Osteoblast (primary cell): ENCODE measurements around the gene MYADML2. TPM values are rescaled to one million over a fixed set of nuclear protein-coding genes. Genes with fewer than 3 reads are reported as not detected.

Source experiments
- DNase-seq: peaks from one replicate; pipeline ENCODE4 v3.0.0; 2011; ENCODE audit warnings: low spot score, mixed read lengths; ENCODE audit not compliant: insufficient read length; ENCODE audit errors: missing footprints
- H2AFZ ChIP-seq: 2 replicates; pipeline ENCODE4 v1.6.0; 2011; ENCODE audit warnings: mild to moderate bottlenecking, low read length
- H3K27ac ChIP-seq: 2 replicates; pipeline ENCODE4 v1.5.1; 2011; ENCODE audit warnings: mild to moderate bottlenecking, low read depth, low read length, moderate library complexity
- H3K27me3 ChIP-seq: 2 replicates; pipeline ENCODE4 v1.6.0; 2012; ENCODE audit warnings: mild to moderate bottlenecking, control low read depth, inconsistent platforms, low read length, moderate library complexity; ENCODE audit not compliant: insufficient read depth
- H3K36me3 ChIP-seq: 2 replicates; pipeline ENCODE4 v1.5.1; 2011; ENCODE audit warnings: mild to moderate bottlenecking, low read length, control low read depth, moderate library complexity; ENCODE audit not compliant: insufficient read depth
- H3K4me1 ChIP-seq: 2 replicates; pipeline ENCODE4 v1.5.1; 2011; ENCODE audit warnings: mild to moderate bottlenecking, low read length, control low read depth, moderate library complexity; ENCODE audit not compliant: insufficient read depth
- H3K4me2 ChIP-seq: 2 replicates; pipeline ENCODE4 v1.6.0; 2011; ENCODE audit warnings: mild to moderate bottlenecking, low read length; ENCODE audit not compliant: insufficient read depth
- H3K4me3 ChIP-seq: fragments of 200-600 bp; sonication (generic); 3 replicates; pipeline ENCODE4 v1.5.1; 2012; ENCODE audit warnings: mild to moderate bottlenecking, low read length, inconsistent platforms; ENCODE audit not compliant: insufficient read depth
- H3K79me2 ChIP-seq: 2 replicates; pipeline ENCODE4 v1.6.0; 2012; ENCODE audit warnings: mild to moderate bottlenecking, low read length, control low read depth, inconsistent platforms; ENCODE audit not compliant: insufficient read depth
- H3K9me3 ChIP-seq: 2 replicates; pipeline ENCODE4 v1.5.1; 2011; ENCODE audit warnings: low read depth, low read length, control low read depth
- H4K20me1 ChIP-seq: 2 replicates; pipeline ENCODE4 v1.6.0; 2012; ENCODE audit warnings: mild to moderate bottlenecking, low read length, control low read depth; ENCODE audit not compliant: insufficient read depth
- total RNA-seq: library from RNA; depleted of rRNA; stranded (reverse); fragments of >200 nt; gene quantifications from 2 replicates; pipeline ENCODE4 v1.2.3, GENCODE V29; 2012
- TF ChIP-seq, protein P1 (sequence below): IDR thresholded peaks from 2 replicates; pipeline ENCODE4 v1.5.1; 2011; ENCODE audit warnings: mild to moderate bottlenecking, low read depth, low read length, moderate library complexity; ENCODE audit errors: extremely low read depth

The MYADML2 gene
- total RNA-seq, 1 donor: not detected

DNA sequence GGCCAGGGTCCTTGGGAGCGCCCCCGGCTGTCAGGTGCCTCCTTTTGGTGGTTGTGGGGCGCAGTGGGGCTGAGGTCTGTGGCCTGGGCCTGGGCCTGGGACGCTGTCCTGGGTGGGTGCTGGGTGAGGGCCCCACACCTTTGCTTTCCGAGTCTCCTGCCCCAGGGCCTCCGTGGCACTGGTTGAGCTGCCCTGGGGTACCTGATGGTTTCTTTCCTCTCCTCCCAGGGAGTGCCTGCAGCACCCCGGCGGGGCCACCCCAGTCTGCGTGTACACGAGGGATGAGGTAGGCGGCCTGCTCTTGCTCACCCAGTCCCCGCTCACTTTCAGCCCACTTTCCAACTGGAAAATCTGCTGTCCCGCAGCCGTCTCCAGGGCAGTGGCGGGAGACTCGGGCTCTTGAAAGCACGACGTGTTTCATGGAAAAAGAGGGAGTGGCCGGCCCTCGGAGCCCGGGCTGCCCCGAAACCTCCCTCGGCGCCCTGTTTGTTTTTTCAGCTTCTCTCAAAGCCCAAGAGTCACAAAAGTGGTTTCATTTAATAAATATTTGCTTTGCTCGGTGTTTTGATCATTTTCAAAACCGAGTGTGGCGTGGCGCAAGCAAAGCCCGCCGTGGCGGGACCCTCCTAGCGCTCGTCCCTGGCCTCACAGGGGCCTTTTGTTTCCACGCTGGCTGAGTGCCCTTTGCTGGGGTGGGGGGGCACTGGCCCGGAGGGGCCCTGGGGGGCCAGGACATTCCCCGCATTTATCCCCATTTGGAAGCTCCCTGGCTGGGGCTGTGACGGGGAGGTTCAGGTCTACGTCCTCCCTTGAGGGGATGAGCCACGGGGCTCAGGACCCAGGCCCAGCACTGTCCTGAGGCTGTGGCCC is 47.8 kb upstream of the MYADML2 start:
- no peak for DNase-seq
- no peak overlapping the region for H2AFZ ChIP-seq
- H3K4me3 ChIP-seq: no peak overlapping the region
- H3K27me3 ChIP-seq: no peaks in the 10 kb centered on the region
- TF ChIP-seq, protein P1, sequence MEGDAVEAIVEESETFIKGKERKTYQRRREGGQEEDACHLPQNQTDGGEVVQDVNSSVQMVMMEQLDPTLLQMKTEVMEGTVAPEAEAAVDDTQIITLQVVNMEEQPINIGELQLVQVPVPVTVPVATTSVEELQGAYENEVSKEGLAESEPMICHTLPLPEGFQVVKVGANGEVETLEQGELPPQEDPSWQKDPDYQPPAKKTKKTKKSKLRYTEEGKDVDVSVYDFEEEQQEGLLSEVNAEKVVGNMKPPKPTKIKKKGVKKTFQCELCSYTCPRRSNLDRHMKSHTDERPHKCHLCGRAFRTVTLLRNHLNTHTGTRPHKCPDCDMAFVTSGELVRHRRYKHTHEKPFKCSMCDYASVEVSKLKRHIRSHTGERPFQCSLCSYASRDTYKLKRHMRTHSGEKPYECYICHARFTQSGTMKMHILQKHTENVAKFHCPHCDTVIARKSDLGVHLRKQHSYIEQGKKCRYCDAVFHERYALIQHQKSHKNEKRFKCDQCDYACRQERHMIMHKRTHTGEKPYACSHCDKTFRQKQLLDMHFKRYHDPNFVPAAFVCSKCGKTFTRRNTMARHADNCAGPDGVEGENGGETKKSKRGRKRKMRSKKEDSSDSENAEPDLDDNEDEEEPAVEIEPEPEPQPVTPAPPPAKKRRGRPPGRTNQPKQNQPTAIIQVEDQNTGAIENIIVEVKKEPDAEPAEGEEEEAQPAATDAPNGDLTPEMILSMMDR: no peak
- H3K9me3 ChIP-seq: no peaks in the 10 kb centered on the region
- peaks cover 17% of the 10 kb centered on the region for H3K79me2 ChIP-seq
- peaks cover 31% of the 10 kb centered on the region for H4K20me1 ChIP-seq
- H3K4me2 ChIP-seq: no peak overlapping the region
- H3K36me3 ChIP-seq: peaks cover 8% of the 10 kb centered on the region
- no peak overlapping the region for H3K27ac ChIP-seq
- H3K4me1 ChIP-seq: peaks cover 14% of the 10 kb centered on the region

DNA sequence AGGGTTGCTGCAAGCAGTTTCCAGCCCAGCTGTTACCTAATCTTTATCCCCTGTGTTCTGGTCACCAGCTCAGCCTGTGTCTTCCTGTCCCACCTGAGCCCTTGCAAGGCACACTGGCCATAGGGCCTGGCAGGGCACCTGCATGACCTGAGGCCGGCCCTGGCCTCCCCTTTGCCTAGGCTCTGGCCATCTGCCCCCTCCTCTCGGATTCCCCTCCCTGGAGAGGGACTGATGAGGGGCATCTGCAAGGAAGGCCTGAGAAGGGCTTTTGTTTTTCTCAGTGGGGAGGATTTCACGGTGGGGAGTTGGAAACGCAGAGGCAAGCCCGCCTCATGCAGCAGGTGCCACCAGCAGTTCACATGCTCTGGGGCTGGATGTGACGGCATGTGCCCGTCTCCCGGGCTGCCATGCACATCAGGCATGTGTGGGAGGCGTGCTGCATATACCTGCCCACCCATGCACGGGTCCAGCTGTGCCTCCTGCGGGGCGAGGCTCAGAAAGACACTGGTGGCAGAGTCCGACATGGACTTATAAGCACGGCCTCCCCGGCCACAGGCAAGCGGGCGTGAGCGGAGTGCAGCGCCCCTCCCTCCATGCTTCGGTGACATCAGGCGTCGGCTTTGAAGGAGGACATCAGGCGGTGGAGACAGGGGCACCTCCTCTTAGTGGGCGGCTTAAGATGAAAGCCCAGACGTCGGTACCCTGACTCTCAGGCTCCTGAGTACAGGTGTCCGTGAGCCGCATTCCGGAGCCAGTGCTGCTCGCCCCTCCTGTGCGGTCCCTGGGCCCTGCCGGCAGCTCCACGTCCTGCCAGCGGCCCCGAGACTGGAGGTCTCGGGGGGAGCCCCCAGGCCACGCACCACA is 46.9 kb upstream of the MYADML2 start:
- Histone ChIP-seq H3K4me3 (no peak overlapping the region), H3K36me3 (peaks cover 8% of the 10 kb centered on the region), H3K4me2 (no peak overlapping the region), H3K9me3 (no peaks in the 10 kb centered on the region), H2AFZ (no peak overlapping the region), H4K20me1 (peaks cover 31% of the 10 kb centered on the region), H3K27me3 (no peaks in the 10 kb centered on the region), H3K27ac (no peak overlapping the region), H3K79me2 (peaks cover 16% of the 10 kb centered on the region), H3K4me1 (peaks cover 14% of the 10 kb centered on the region)
- TF ChIP-seq, protein P1: no peak
- DNase-seq: peak; percentile 72

DNA sequence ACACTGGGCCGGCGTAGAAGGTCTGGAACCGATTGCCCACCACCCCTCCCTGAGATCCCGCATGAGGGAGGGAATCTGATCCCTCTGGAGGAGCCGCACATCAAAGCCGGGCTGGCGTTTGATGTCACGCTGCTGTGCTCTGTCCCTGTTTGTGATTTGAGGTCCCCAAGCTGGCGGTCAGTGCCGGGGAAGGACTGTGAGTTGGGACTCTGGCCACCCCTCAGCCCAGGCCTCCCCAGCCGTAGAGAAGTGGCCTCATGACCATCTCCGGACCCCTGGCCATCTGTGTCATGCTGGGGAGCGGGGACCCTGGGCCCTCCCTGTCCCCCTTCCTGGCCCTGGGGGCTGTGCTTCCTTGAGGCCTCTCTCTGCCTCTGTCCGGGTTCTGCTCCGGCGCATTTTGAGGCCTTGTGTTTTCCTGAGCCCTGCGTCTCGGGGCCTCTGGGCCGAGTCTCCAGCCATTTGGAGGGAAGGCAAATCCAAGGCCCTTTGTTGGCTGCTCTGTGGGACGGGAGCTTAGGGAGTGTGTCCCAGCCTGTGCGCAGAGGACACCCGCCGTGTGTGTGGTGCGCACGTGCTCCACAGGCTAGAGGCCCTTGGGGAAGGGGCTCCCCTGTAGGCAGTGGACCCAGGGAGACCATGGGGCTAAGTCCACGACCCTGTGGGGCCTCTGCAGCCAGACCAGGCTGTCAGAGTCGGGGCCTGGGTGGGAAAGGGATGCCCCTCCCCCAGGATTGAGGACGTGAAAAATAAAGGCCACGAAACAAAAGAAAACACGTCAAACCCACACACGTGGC is 45.5 kb upstream of the MYADML2 start:
- Histone ChIP-seq H3K36me3 (peaks cover 9% of the 10 kb centered on the region), H3K9me3 (no peaks in the 10 kb centered on the region), H3K4me1 (peaks cover 14% of the 10 kb centered on the region), H4K20me1 (peaks cover 31% of the 10 kb centered on the region), H3K27me3 (no peaks in the 10 kb centered on the region), H3K4me2 (peak overlapping the region; percentile 67), H3K27ac (no peak overlapping the region), H3K79me2 (peaks cover 16% of the 10 kb centered on the region), H2AFZ (no peak overlapping the region), H3K4me3 (no peak overlapping the region)
- TF ChIP-seq, protein P1: no peak
- DNase-seq: no peak
